GM18868 (cell line): ENCODE measurements around the gene SPN.
"Not testable (repeated sequence)": the region's sequence is repeated elsewhere in the genome, so short reads cannot be mapped to it uniquely, and the experiment has no call there.

Source experiments
- ATAC-seq: cut with Tn5 transposase; IDR thresholded peaks from one replicate; pipeline ENCODE4 v1.9.1; 2021; ENCODE audit warnings: mild to moderate bottlenecking, moderate library complexity; ENCODE audit not compliant: unreplicated experiment

Gene SPN

DNA sequence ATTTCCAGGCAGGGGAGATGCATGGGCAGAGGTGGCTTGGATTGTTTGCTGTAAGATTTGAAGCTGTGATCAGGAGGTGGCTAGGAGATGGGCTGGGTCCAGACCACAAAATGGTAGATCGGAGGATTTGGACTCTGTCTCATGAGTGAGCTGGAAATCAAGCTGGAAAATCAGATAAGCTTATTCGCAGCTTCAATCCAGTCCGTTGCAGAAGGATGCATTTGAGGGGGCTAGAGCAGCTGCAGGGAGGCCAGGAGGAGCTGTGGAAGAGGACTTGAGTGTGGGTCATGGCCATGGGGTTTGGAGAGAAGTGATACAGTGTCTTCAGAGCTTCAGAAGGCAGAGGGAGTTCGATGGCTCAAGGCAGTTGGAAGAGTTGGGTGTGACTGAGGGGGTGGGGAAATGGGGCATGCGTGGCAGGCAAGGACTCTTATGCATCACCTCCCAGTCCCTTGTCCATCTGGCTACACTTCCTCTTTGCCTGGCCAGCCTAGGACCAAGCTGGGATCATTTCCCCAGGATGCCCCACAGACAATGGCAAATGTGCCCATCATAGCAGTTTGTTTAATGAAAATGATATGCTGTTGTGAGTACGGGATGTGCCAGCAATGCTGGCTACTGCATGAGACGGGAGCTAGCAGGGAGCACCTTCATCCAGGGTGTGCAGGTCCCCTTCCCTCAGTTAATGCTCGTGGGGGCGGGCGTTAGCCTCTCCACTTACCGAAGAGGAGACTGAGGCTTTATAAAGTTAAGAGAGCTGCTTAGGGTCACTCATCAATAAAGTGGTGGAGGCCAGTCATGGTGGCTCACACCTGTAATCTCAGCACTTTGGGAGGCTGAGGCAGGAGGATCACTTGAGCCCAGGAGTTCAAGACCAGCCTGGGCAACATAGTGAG, 36.5 kb downstream of the SPN start:
- ATAC-seq = no peak

DNA sequence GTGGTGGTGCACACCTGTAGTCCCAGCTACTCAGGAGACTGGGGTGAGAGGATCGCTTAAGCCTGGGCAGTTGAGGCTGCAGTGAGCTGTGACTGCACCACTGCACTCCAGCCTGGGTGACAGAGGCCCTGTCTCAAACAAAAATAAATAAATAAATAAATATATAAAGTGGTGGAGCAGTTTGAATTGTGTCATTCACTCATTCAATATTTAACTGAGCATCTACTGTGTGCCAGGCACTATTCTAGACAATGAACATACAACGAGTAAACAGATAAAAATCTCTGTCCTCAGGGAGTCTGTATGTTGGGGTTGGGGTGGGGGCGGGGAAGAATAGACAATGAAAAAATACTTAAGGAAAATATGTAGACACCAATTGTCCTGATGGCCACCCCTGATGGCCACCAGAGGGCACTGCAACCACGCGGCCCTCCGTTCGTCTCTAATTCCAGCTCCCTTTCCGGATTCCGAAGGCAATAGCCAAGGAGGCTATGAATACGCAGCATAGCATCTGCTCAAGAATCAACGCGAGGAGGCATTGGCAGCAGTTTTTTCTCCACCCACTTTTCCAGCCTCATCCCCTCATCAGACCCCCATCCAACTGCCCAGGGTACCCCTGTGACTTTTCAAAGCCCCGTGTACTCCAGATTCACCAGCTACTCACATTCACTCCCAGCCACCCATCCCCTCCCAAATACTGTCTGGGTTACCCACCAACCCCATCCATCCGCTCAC, 37.4 kb downstream of the SPN start:
- ATAC-seq = no peak

DNA sequence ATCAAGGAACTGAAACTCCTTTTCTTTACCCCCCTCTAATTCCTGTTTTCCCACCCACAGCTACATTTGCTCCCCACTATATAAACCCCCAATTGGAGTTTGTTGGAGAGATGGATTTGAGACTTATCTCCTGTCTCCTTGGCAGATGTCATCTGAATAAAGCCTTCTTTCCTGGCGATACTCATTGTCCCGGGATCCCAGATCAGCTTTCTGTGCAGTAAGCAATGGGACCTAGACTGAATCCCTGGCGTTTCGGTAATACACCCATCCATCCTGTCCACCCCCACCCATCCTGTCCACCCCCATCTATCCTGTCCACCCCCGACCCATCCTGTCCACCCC, 38.1 kb downstream of the SPN start:
- ATAC-seq = no peak

DNA sequence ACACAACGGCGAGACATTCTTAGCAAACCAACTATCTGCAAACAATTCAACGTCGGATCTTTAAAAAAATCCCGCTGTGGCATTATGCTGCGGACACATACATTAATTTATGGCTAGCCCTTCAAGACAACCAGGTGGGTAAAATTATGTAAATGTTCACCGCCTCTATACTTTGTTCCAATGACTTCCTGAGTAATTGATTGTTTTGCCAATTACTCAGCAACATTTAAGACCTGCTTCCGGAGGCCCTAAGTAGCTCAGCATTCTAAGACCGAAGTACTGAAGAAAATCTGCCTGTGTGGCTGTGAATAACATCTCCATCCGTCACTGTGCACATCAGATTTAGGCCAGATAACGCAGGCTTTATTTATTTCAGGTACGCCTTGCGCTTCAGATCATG, 39.2 kb downstream of the SPN start:
- no peak for ATAC-seq

DNA sequence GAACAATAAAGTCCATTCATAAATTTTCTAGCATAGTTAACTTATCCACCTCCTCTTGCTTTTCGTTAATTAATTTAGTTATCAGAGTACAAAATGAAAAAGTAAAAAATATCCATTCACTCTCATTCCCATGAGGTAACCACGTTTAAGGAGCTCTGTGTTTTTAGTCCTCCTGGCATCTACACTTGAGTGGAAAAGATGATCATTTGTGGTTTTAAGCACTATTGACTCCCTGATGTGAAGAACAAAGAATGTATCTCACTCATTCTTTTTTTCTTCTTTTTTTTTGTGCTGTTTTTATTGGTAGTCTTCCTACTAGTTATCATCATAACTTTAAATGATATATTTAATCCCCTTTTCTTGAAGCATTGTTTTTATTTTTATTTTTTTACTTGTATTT, 42.0 kb downstream of the SPN start:
- no peak for ATAC-seq

DNA sequence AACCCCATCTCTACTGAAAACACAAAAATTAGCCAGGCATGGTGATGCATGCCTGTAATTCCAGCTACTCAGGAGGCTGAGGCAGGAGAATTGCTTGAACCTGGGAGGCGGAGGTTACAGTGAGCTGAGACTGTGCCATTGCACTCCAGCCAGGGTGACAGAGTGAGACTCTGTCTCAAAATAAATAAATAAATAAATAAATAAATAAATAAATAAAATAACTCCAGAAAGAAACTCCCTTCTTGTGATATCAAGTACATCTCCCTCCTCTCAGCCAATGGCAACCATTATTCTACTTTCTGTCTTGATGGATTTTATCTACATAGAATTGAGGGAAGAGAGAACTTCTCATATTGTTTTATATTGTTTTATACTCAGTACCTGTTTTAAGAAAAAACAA, 44.1 kb downstream of the SPN start:
- ATAC-seq = not testable (repeated sequence)

DNA sequence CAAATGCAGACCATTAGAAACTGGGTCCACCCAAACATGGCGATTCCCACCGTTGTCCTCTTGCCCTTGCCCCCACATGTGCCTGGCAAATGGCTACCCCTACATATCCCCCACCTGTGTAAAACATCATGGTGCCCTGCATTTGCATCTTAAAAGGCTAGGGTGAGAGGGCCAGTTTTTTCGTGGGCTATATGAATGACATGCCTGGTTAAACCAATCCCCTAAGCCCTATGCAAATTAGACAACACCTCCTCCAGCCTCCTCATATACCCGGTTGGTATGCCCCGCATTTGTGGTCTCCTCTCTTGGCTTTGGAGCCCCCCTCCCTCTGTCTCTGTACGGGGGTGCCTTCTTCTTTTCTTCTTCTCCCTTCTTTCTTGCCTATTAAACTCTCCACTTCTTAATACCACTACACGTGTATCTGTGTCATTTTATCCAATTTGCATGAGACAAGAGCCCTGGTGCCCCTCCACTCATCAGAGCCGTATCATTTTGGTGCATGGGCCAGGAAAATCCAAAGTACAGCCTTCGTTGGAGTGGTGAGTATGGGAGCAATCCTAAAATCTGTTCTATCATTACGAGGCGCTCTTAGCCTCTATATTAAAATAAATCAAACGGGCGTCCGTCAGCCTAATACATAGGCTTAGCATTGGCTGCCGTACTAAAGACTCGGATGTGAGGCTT, 46.0 kb downstream of the SPN start:
- ATAC-seq = no peak

DNA sequence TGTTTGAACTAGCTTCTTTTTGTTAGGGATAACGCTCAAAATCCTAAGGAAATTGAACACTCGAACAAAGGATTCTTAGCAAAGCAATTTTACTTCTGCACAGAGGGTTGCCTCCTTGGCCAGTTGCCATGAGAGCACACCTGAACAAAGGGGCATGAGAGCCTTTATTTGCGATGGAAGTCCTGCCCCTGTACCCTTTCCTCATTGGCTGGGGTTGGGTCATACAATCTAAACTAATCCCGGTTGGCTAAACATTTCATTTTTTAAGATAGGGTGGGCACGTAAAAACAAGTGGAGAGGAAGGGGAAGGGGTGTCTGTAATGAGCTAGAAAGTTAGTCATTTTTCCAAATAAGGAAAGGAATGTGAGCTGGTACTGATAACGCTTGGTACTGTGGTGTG, 46.6 kb downstream of the SPN start:
- ATAC-seq = not testable (repeated sequence)

DNA sequence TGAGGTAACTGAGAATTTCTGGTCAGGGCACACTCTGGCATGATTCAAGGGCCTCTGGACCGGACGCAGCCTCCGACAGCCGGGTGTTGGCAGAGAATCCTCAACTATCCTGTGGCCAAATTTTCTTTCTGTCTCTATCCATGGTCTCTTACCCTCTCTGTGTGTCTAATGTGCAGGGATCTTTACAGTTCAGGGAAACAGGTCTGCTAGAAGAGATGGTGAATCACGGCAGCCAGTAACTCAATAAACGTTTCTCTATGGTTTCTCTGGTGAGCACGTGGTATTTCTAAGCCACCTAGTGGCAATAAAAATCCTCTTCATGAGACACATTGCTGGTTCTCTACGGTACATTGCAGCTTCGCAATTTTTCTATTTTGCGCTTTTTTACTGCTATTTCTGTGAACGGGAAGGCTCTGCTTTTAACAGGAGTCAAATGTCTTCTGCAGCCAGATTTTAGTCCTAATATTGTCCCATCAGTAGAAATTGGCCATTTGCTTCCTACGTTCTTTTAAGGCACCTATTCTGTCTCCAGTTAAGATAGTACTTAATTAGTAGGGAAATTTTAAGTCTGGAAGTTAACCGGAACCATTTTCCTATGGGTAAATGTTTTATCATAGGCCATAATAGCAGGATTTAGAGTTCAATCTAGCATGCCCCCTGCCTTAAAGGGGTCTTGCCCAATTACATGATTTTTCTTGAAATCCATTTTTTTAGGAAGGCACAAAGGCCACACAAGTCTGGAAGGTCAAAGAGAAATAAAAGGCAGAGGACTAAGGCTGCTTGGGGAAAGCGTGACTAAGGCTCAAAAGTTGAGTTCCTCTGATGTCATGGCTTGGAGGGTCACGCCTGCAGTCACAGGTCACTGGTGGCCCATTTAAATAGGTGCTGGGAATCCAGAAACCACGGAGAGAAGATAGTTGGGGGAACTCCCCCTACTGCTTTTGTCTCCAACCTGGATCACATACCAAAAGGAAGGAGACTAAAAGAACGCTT, 47.5 kb downstream of the SPN start:
- no peak for ATAC-seq

DNA sequence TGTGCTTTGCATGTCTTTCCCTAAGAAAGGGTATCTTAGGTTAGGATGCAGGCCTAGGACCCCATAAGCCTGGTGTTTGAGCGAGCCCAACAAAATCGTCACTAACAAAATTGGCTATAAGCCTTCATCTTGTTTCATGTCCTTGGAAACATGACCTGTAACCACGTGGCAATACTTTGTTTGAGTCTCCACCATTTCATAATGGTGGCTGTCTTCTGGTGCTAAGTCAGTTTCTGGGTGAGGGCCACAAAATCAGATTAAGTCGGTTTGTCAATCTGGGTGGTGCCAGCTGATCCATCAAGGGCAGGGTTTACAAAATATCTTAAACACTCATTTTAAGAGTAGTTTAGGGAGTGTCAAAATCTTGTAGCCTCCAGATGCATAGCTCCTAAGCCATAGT, 49.8 kb downstream of the SPN start:
- ATAC-seq = no peak

DNA sequence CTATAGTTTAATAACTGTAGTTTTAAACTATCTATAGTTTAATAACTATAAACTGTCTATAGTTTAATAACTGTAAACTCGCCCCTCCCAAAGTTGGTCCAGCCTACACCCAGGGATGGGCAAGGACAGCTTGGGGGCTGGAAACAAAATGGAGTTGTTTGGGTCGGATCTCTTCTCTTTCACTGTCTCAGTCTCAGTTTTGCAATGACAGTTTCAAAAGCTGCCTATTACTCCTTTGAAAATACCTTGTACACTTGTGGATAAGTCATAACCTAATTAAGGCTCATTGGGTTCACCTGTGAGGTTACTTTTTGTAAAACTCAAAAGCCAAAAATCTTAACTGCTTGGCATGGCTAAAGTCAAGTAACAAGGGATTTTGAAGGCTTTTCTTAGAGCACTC, 51.3 kb downstream of the SPN start:
- ATAC-seq = no peak

DNA sequence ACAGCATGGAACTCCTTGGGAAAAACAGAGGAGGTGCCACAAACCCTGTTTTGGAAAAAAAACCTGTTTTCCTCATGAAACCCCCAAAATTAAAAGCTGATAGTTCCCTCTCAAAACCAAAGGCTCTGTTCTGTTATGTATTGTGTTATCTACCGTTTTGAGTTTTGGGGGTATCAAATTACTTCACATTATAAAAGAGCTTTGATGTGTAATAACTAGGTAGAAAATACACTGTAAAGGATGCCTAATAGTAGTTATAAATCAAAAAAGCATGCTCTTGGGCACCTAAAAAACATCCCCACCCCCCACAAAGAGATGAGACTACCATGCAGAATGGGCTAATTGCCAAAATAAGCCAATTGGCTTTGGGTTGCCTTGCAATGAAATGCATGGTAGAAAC, 51.9 kb downstream of the SPN start:
- no peak for ATAC-seq

DNA sequence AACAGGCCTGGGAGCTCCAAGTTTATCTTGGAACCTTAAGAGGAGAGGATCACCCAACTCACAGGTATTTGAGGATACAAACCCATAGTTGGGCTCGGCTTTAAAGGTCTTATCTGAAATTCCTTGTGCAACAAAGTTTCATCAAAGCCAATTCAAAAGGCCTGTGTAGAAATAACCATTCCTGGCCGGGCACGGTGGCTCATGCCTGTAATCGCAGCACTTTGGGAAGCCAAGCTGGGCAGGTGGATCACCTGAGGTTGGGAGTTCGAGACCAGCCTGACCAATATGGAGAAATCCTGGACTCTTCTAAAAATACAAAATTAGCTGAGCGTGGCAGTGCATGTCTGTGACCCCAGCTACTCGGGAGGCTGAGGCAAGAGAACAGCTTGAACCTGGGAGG, 54.1 kb downstream of the SPN start:
- ATAC-seq = no peak

DNA sequence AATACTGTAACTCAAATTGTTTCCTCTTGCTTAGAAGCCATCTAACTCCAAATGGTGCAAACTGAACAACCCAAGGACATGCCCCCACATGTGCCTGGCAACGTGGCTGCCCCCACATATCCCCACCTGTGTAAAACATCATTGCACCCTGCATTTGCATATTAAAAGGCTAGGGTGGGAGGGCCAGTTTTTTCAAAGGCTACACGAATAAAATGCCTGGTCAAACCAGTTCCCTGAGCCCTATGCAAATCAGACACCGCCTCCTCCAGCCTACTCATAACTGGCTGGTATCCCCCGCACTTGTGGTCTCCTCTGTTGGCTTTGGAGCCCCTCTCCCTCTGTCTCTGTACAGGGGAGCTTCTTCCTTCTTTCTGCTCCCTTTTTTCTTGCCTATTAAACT, 56.0 kb downstream of the SPN start:
- no peak for ATAC-seq
